HuH-7 (cell line): Measurements from ENCODE around the gene GRIN2C.

Experiments
- DNase-seq: peaks from one replicate; pipeline ENCODE4 v3.0.0; 2011; ENCODE audit warnings: low spot score

The GRIN2C gene

DNA sequence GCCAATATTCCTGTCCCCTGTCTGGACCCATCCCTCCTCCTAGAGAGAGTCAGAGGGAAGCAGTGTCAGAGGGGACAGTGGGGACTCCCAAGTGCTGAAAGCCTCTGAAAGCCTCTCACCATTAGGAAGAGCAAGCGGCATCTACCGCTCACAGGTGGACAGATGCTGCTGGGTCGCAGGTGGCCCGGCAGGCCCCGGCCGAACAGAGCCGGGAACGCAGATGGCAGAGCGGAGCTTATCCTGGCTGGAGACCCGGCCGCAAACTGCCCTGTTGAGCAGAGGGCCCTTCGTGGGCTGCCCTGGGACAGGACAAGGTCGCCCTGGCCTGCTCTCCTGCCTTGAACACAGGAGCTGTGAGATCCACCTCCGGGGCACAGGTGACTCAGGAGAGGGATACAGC lies 60.6 kb downstream of the GRIN2C start:
- no peak for DNase-seq

DNA sequence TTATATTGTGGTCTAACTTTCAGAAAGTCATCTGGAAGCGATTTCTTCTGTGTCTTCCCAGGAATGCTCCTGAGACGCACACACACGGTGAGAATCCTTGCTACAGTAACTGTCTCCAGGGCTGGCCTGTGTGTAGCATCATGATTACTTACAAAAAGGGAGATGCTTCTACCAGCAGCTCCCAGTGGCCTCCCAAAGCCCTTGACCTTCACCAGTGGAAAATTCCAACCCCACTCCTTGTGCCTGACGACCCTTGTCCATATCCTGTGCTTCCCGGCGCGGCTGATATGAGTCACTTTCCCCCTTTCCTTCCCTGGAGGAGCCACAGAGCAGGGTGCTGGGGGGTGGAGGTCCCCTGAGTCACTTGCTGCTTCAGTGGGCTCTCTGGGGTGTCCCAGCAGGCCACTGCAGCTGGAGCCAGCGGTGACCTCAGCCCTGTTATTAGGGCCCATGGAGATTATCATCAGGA lies 61.4 kb downstream of the GRIN2C start:
- DNase-seq: no peak

DNA sequence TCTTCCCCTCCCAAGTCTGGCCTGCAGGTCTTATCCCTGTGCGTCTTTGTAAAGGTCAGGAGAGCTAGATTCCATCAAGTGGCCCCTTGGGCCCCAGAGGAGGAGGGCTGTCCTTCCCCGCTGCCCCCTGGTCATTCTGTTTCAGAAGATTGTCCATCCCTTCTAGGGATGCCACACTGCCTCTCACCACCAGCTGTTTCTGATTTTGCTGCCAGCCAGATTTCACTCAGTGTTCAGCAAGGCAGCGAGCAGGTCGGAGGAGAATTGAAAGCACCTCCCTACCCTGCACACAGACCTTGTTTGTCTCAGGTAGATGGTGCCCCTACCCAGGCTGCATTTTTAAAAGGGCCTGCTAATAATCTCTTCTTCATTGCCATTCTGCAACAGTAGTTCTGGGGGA lies 61.9 kb downstream of the GRIN2C start:
- no peak for DNase-seq

- no peak for DNase-seq
Observed at GRCh38 chr17:74796866-74797265, 62.8 kb downstream of the GRIN2C start.

DNA sequence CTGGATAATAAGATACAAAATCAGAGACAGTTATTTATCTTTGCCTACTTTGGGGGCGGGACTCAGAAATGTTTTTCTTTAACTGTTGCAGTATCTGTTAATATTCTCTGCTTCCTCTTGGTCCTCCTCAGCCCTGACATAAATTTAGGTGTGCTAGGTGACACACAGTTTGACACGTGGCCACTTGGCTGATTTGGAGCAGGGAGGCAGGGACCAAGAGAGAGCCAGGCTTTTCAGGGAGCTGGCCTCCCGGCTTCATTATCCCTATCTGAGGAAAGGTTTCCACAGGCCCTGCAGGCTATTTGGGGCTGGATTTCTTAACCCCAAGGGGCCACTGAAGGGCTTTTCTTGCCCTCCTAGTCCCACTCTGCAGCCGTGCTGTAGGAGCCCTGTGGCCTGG lies 63.5 kb downstream of the GRIN2C start:
- DNase-seq: no peak

DNA sequence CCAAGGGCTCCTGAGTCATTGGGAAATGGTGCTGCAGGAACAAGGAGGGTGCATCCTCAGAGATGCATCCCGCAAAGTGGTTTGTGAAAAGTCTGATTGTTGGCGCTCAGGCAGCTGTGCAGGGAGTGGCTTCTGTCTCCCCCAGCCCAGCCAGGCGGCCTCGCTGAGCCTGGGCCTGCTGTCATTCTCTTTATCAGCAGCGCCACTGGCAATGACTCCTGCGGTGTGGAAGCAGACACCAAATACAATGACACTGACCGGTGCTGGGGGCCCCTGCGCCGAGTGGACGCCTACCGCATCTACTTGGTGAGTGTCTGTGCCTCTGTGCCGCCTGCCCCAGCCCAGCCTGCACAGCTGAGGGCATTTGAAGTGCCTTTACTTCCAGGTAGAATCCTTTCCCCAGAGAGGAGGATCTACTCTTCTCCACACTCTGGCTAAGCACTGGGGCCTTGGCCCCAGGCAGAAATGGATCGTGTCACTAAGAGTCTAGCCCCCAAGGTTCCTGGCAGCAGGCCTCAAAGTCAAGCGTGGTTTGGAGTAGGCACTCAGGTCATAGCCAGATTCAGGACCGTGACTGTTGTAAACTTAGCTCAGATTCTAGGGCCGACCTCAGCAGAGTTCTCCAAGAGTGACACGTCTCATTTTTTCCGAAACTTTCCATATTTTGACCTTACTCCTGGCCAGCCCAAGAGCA lies 64.2 kb downstream of the GRIN2C start:
- DNase-seq: no peak

DNA sequence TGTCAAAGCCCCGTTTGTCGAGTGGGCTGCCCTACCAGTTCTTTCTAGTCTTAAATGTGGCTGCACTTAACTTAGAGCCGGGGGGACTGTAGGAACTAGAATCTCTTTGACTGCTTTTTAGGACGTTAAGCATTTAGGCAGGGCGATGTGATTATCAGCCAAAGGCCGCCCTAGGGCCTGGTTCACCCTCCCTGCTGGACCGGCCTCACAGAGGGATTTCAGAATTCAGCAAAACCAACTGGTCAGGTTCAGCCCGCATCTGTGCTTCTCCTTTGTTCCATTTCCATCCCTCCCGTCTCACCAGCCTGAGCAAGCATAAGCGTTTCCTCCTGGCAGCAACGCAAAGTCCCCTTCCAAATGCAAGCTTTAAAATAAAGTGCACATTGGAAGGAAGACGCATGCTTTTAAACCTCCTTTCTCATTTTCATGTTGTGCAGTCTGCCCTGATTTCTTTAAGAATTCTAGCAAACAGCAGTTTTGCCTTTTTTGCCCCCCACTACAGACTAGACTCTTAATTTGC lies 67.0 kb downstream of the GRIN2C start:
- no peak for DNase-seq
